Measurements from ENCODE around the gene CPA1. TPM values are rescaled to one million over a fixed set of nuclear protein-coding genes. Genes with fewer than 3 reads are reported as not detected.

Gene CPA1
- total RNA-seq: not detected

GRCh38 chr7:130379921-130380860 lies at the start of gene CPA1:
CPA1 (plus strand) TSS chr7:130380494; CDS start chr7:130380521, 27 bp downstream.
- Mint-ChIP-seq H3K27ac (no peak within 1 kb of the TSS), H3K4me1 (ENCODE audit: low read depth) (no peaks in the 10 kb centered on the region), H3K36me3 (peaks cover 4% of the 10 kb centered on the region), H3K4me3 (no peak within 1 kb of the TSS), H3K9me3 (peaks cover 15% of the 10 kb centered on the region), H3K27me3 (no peaks in the 10 kb centered on the region)
- DNase-seq: no peak
- ChIA-PET POLR2A (no interaction called here), CTCF (interaction anchor here (1.5 kb wide), 1 partner anchor 12 kb away, joined by 3 read pairs; no protein-coding TSS in a partner anchor)
- intact Hi-C loops (cut with micrococcal nuclease): no loop called here

- Mint-ChIP-seq H3K4me1 (ENCODE audit: low read depth) (peaks cover 3% of the 10 kb centered on the region), H3K27me3 (no peaks in the 10 kb centered on the region), H3K4me3 (no peak overlapping the region), H3K36me3 (no peaks in the 10 kb centered on the region), H3K9me3 (no peaks in the 10 kb centered on the region), H3K27ac (no peak overlapping the region)
- intact Hi-C loops (cut with micrococcal nuclease): no loop called here
- CTCF ChIA-PET: no interaction called here
- no peak for DNase-seq
- POLR2A ChIA-PET: no interaction called here
These were observed 47.8 kb upstream of the CPA1 start for GRCh38 chr7:130332259-130333053.

- intact Hi-C loops (cut with micrococcal nuclease): no loop called here
- ChIA-PET POLR2A (interaction anchor here (0.8 kb wide), 1 partner anchor 59 kb away, joined by 4 read pairs; no protein-coding TSS in a partner anchor), CTCF (no interaction called here)
- Mint-ChIP-seq H3K4me1 (ENCODE audit: low read depth) (peaks cover 3% of the 10 kb centered on the region), H3K27ac (no peak overlapping the region), H3K4me3 (no peak overlapping the region), H3K9me3 (no peaks in the 10 kb centered on the region), H3K36me3 (no peaks in the 10 kb centered on the region), H3K27me3 (no peaks in the 10 kb centered on the region)
- no peak for DNase-seq
These were observed 46.5 kb upstream of the CPA1 start for GRCh38 chr7:130333832-130334231.

GRCh38 chr7:130334274-130334673 lies 46.0 kb upstream of the CPA1 start:
- Mint-ChIP-seq H3K4me1 (ENCODE audit: low read depth) (peaks cover 3% of the 10 kb centered on the region), H3K27me3 (no peaks in the 10 kb centered on the region), H3K27ac (no peak overlapping the region), H3K9me3 (no peaks in the 10 kb centered on the region), H3K36me3 (no peaks in the 10 kb centered on the region), H3K4me3 (no peak overlapping the region)
- ChIA-PET CTCF (no interaction called here), POLR2A (interaction anchor here (0.8 kb wide), 1 partner anchor 59 kb away, joined by 4 read pairs; no protein-coding TSS in a partner anchor)
- intact Hi-C loops (cut with micrococcal nuclease): no loop called here
- no peak for DNase-seq

GRCh38 chr7:130337410-130337971 lies 42.8 kb upstream of the CPA1 start:
- POLR2A ChIA-PET: no interaction called here
- Mint-ChIP-seq H3K9me3 (no peaks in the 10 kb centered on the region), H3K4me3 (no peak overlapping the region), H3K27ac (no peak overlapping the region), H3K4me1 (ENCODE audit: low read depth) (peaks cover 3% of the 10 kb centered on the region), H3K27me3 (no peaks in the 10 kb centered on the region), H3K36me3 (no peaks in the 10 kb centered on the region)
- no peak for DNase-seq
- CTCF ChIA-PET: no interaction called here
- intact Hi-C loops (cut with micrococcal nuclease): no loop called here

GRCh38 chr7:130338233-130338632 lies 42.1 kb upstream of the CPA1 start:
- ChIA-PET POLR2A (no interaction called here), CTCF (no interaction called here)
- H3K4me3 Mint-ChIP-seq: no peak overlapping the region
- intact Hi-C loops (cut with micrococcal nuclease): no loop called here
- no peaks in the 10 kb centered on the region for H3K9me3 Mint-ChIP-seq
- no peak for DNase-seq
- no peak overlapping the region for H3K27ac Mint-ChIP-seq
- no peaks in the 10 kb centered on the region for H3K27me3 Mint-ChIP-seq
- H3K36me3 Mint-ChIP-seq: no peaks in the 10 kb centered on the region
- H3K4me1 Mint-ChIP-seq (ENCODE audit: low read depth): peaks cover 3% of the 10 kb centered on the region

GRCh38 chr7:130341882-130342281 lies 38.4 kb upstream of the CPA1 start:
- H3K4me3 Mint-ChIP-seq: no peak overlapping the region
- DNase-seq: no peak
- H3K9me3 Mint-ChIP-seq: no peaks in the 10 kb centered on the region
- intact Hi-C loops (cut with micrococcal nuclease): no loop called here
- POLR2A ChIA-PET: no interaction called here
- no peaks in the 10 kb centered on the region for H3K36me3 Mint-ChIP-seq
- CTCF ChIA-PET: no interaction called here
- H3K27me3 Mint-ChIP-seq: peaks cover 3% of the 10 kb centered on the region
- no peak overlapping the region for H3K27ac Mint-ChIP-seq
- no peaks in the 10 kb centered on the region for H3K4me1 Mint-ChIP-seq (ENCODE audit: low read depth)

GRCh38 chr7:130342701-130343380 lies 37.5 kb upstream of the CPA1 start:
- Mint-ChIP-seq H3K9me3 (no peaks in the 10 kb centered on the region), H3K4me1 (ENCODE audit: low read depth) (no peaks in the 10 kb centered on the region), H3K4me3 (no peak overlapping the region), H3K27me3 (peaks cover 5% of the 10 kb centered on the region), H3K36me3 (no peaks in the 10 kb centered on the region), H3K27ac (no peak overlapping the region)
- POLR2A ChIA-PET: no interaction called here
- CTCF ChIA-PET: no interaction called here
- no peak for DNase-seq
- intact Hi-C loops (cut with micrococcal nuclease): no loop called here

- Mint-ChIP-seq H3K4me1 (ENCODE audit: low read depth) (no peaks in the 10 kb centered on the region), H3K27ac (no peak within 1 kb of the TSS), H3K4me3 (no peak within 1 kb of the TSS), H3K27me3 (peaks cover 7% of the 10 kb centered on the region), H3K9me3 (no peaks in the 10 kb centered on the region), H3K36me3 (no peaks in the 10 kb centered on the region)
- intact Hi-C loops (cut with micrococcal nuclease): no loop called here
- ChIA-PET CTCF (no interaction called here), POLR2A (no interaction called here)
- DNase-seq: no peak
These were observed 35.9 kb upstream of the CPA1 start, which contains the start of gene CPA5 for GRCh38 chr7:130344271-130344866. CPA5 (plus strand) TSS chr7:130344816; CDS start chr7:130346486, 1,670 bp downstream.

- CTCF ChIA-PET: no interaction called here
- no peaks in the 10 kb centered on the region for H3K9me3 Mint-ChIP-seq
- H3K4me1 Mint-ChIP-seq (ENCODE audit: low read depth): peaks cover 4% of the 10 kb centered on the region
These were observed 35.2 kb upstream of the CPA1 start for GRCh38 chr7:130345136-130345535.

GRCh38 chr7:130345725-130346124 lies 34.6 kb upstream of the CPA1 start:
- intact Hi-C loops (cut with micrococcal nuclease): no loop called here
- DNase-seq: no peak
- Mint-ChIP-seq H3K4me1 (ENCODE audit: low read depth) (peaks cover 9% of the 10 kb centered on the region), H3K4me3 (no peak overlapping the region), H3K27me3 (peaks cover 13% of the 10 kb centered on the region), H3K36me3 (no peaks in the 10 kb centered on the region), H3K27ac (no peak overlapping the region), H3K9me3 (no peaks in the 10 kb centered on the region)
- POLR2A ChIA-PET: no interaction called here
- CTCF ChIA-PET: no interaction called here

More at GRCh38 chr7:130345136-130345535, 35.2 kb upstream of the CPA1 start:
- intact Hi-C loops (cut with micrococcal nuclease): no loop called here
- POLR2A ChIA-PET: no interaction called here
- no peak overlapping the region for H3K4me3 Mint-ChIP-seq
- H3K27me3 Mint-ChIP-seq: peaks cover 10% of the 10 kb centered on the region
- no peak for DNase-seq
- H3K27ac Mint-ChIP-seq: no peak overlapping the region
- no peaks in the 10 kb centered on the region for H3K36me3 Mint-ChIP-seq

All from activated CD4-positive, alpha-beta memory T cell treated with anti-CD3 and anti-CD28 coated beads for 36 hours (primary cell).